HG02571 (cell line): ENCODE results near the gene FAM114A1.
"Not testable (repeated sequence)": the region's sequence is repeated elsewhere in the genome, so short reads cannot be mapped to it uniquely, and the experiment has no call there.

Experiments used
- ATAC-seq: cut with Tn5 transposase; IDR thresholded peaks from one replicate; pipeline ENCODE4 v1.9.1; 2021; ENCODE audit warnings: mild to moderate bottlenecking, moderate library complexity; ENCODE audit not compliant: unreplicated experiment

FAM114A1 gene

GRCh38 chr4:38959248-38959647 lies 91.6 kb downstream of the FAM114A1 start:
- ATAC-seq: not testable (repeated sequence)

GRCh38 chr4:38964942-38965775 lies 97.6 kb downstream of the FAM114A1 start:
- ATAC-seq: no peak

GRCh38 chr4:38965866-38966265 lies 98.3 kb downstream of the FAM114A1 start:
- ATAC-seq: no peak

- ATAC-seq: no peak
Measured at GRCh38 chr4:38967260-38968095, 99.9 kb downstream of the FAM114A1 start.

GRCh38 chr4:38968668-38969067 lies 101.1 kb downstream of the FAM114A1 start:
- ATAC-seq: no peak

- ATAC-seq: no peak
Measured at GRCh38 chr4:38976308-38976707, 108.7 kb downstream of the FAM114A1 start.

GRCh38 chr4:38979081-38979480 lies 111.5 kb downstream of the FAM114A1 start:
- ATAC-seq: no peak

GRCh38 chr4:38979511-38980230 lies 112.1 kb downstream of the FAM114A1 start:
- no peak for ATAC-seq

- ATAC-seq: no peak
Measured at GRCh38 chr4:38980903-38981676, 113.5 kb downstream of the FAM114A1 start.

GRCh38 chr4:38982361-38983095 lies 114.9 kb downstream of the FAM114A1 start:
- no peak for ATAC-seq

- ATAC-seq: no peak
Measured at GRCh38 chr4:38983291-38983690, 115.7 kb downstream of the FAM114A1 start.

GRCh38 chr4:38983787-38984598 lies 116.4 kb downstream of the FAM114A1 start:
- no peak for ATAC-seq

- ATAC-seq: no peak
Measured at GRCh38 chr4:38985410-38986100, 117.9 kb downstream of the FAM114A1 start.

GRCh38 chr4:38987491-38987890 lies 119.9 kb downstream of the FAM114A1 start:
- ATAC-seq: no peak

GRCh38 chr4:38988353-38988752 lies 120.7 kb downstream of the FAM114A1 start:
- not testable (repeated sequence) for ATAC-seq

- ATAC-seq: no peak
Measured at GRCh38 chr4:38989487-38989886, 121.9 kb downstream of the FAM114A1 start.

GRCh38 chr4:38990241-38990640 lies 122.6 kb downstream of the FAM114A1 start:
- ATAC-seq: no peak

- ATAC-seq: no peak
Measured at GRCh38 chr4:38993683-38994082, 126.1 kb downstream of the FAM114A1 start.
